ENCODE measurements around the gene DCN.

DNA sequence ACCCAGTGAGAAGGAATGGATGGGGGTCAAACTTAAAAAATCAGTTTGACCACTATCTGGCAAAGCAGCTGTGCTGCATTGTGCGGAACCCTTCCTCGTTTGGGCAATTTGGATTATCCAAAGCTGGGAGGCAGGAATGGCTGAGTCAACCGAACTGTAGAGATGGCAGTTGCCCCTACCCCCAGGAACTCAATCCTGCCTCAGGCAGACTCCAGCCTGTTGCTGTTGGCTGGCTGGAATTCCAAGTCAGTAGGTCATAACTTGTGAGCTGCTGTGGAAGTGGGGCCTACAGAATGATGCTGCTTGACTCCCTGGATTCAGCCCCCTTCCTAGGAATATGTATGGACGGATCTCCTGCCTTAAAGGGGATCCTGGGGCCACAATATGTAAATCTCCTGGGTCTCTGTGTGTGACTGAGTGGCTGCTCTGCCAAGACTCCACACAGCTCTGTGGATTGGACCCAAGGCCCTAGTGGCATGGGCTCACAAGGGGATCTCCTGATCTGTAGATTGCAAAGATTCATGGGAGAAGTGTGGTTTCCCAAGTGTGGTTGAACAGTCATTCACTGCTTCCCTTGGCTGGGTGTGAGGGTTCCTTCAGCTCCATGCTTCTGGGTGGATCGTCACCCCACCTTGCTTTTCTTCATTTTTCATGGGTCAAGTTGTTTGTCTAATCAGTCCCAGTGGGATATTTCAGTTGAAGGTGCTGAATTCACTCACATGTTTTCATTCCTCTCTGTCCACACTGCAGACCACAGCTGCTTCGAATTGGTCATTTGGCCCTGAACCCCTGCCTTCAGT, 90.5 kb downstream of the DCN start:
- TF ChIP-seq, protein P1, sequence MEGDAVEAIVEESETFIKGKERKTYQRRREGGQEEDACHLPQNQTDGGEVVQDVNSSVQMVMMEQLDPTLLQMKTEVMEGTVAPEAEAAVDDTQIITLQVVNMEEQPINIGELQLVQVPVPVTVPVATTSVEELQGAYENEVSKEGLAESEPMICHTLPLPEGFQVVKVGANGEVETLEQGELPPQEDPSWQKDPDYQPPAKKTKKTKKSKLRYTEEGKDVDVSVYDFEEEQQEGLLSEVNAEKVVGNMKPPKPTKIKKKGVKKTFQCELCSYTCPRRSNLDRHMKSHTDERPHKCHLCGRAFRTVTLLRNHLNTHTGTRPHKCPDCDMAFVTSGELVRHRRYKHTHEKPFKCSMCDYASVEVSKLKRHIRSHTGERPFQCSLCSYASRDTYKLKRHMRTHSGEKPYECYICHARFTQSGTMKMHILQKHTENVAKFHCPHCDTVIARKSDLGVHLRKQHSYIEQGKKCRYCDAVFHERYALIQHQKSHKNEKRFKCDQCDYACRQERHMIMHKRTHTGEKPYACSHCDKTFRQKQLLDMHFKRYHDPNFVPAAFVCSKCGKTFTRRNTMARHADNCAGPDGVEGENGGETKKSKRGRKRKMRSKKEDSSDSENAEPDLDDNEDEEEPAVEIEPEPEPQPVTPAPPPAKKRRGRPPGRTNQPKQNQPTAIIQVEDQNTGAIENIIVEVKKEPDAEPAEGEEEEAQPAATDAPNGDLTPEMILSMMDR (IDR thresholded peaks at IDR 0.05): no peak
- no peak for TF ChIP-seq POLR2A (IDR thresholded peaks at IDR 0.05)
